NT2/D1 (cell line): ENCODE data around the gene SDK2.
"Not testable (repeated sequence)": the region's sequence is repeated elsewhere in the genome, so short reads cannot be mapped to it uniquely, and the experiment has no call there.

ENCODE experiments used
- YY1 ChIP-seq: IDR thresholded peaks from 2 replicates; pipeline ENCODE4 v1.6.1; 2011; ENCODE audit not compliant: insufficient read length, insufficient read depth
- ZNF274 ChIP-seq: IDR thresholded peaks from 2 replicates; pipeline ENCODE4 v1.6.1; 2011; ENCODE audit warnings: mild to moderate bottlenecking, low read depth, low read length

DNA sequence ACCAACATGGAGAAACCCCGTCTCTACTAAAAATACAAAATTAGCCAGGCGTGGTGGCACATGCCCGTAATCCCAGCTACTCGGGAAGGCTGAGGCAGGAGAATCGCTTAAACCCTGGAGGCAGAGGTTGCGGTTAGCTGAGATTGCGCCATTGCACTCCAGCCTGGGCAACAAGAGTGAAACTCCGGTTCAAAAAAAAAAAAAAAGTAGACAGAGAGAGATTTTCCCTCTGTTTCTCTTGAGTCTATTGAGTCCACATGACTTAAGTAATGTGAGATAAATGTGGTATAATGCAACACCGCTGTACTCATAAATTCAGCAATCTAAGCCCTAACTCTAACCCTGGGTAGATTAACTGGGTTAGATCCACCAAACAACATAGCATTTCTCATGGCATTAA is 310.8 kb downstream of the SDK2 start:
- not testable (repeated sequence) for TF ChIP-seq YY1, ZNF274
